Body of pancreas (tissue), 4 donors: Measurements from ENCODE around the gene CKMT2. TPM values are rescaled to one million over a fixed set of nuclear protein-coding genes. Genes with fewer than 3 reads are reported as not detected.

ENCODE experiments used
- ATAC-seq: fragments of 150-250 bp; one replicate; pipeline ENCODE4 v1.9.1; 2016
- DNase-seq, 4 donors: peaks; one replicate each; pipeline ENCODE4 v3.0.0-alpha.2; 2019
- H3K27ac ChIP-seq, 4 donors: fragments of 200-600 bp; sonication (generic); 1 replicate in 3 of 4; 2 replicates in 1 of 4; pipeline versions ENCODE4 v1.5.1 to v1.6.1; 2016 to 2019; ENCODE audit warnings: mild to moderate bottlenecking in 1 of 4, mixed read lengths in 1 of 4, moderate library complexity in 1 of 4
- H3K27me3 ChIP-seq, 2 donors: fragments of 200-600 bp; sonication (generic); one replicate each; pipeline ENCODE4 v1.6.0; 2016; ENCODE audit warnings: mild to moderate bottlenecking in 1 of 2
- H3K36me3 ChIP-seq, 2 donors: fragments of 200-600 bp; sonication (generic); replicated peaks in 1 of 2; 2 replicates each; pipeline ENCODE4 v1.5.1; 2016; ENCODE audit warnings: low read depth in 2 of 2; ENCODE audit not compliant: insufficient read depth in 1 of 2
- H3K4me1 ChIP-seq: fragments of 200-600 bp; sonication (generic); one replicate; pipeline ENCODE4 v1.6.0; 2016
- H3K4me3 ChIP-seq, 2 donors: fragments of 200-600 bp; sonication (generic); 1 replicate in 1 of 2; 2 replicates in 1 of 2; pipeline ENCODE4 v1.5.1; 2016 to 2019
- H3K9me3 ChIP-seq, 3 donors: fragments of 200-600 bp; sonication (generic); 1 replicate in 2 of 3; 2 replicates in 1 of 3; pipeline ENCODE4 v1.5.1; 2016
- CTCF ChIP-seq, 7 experiments: fragments of 450-650 bp in 4 of 7; fragments of 200-600 bp in 3 of 7; sonication (generic) in 3 of 7; IDR thresholded peaks; one replicate each; pipeline ENCODE4 v1.5.1; 2016 to 2019; ENCODE audit warnings: antibody characterized with exemption in 7 of 7
- POLR2A ChIP-seq, 3 donors: fragments of 450-650 bp; IDR thresholded peaks; one replicate each; pipeline ENCODE4 v1.6.1; 2016; ENCODE audit warnings: antibody characterized with exemption in 3 of 3, mild to moderate bottlenecking in 2 of 3
- WGBS, 2 donors: methylation state at CpG; one replicate each; pipeline ENCODE4 v1.1.5; 2017; 5-methylcytosine and 5-hydroxymethylcytosine counted together
- intact Hi-C: fragments of 100-400 bp; cut with DNase I; formaldehyde crosslinking; loops from one replicate; pipeline ENCODE4 v1.15.1; 2023
- total RNA-seq, 2 donors: library from RNA; depleted of rRNA; stranded (reverse); fragments of >200 nt; gene quantifications; one replicate each; pipeline ENCODE4 v1.1.0, GENCODE V29; 2016

CKMT2 gene
- total RNA-seq, 2 donors from 2014 or later: 3.9 to 4.9 TPM

DNA sequence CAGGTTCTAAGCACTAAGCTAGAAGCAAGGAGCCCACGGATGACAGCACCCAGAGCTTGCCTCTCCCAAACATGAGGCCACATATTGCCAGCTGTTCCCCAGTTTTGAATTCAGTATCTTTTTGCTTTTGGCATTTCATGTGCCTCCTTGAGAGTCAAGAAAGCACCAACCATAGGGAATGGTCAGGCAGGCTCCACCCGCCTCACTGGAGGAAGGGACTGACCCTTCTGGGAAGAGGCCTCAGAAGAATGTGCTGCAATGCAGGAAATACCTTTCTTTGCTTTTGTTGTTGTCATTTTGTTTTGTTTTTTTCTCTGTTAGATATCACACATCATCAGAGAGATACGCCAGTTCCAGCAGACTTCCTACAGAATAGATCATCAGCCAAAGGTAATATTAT is 13.7 kb upstream of the CKMT2 start:
- DNase-seq (no peak), ATAC-seq (no peak)
- Histone ChIP-seq H3K4me1 (no peaks in the 10 kb centered on the region), H3K36me3 (no peaks in the 10 kb centered on the region), H3K4me3 (no peak overlapping the region), H3K27me3 (no peaks in the 10 kb centered on the region), H3K9me3 (no peaks in the 10 kb centered on the region), H3K27ac (no peak overlapping the region)
- TF ChIP-seq POLR2A (IDR thresholded peaks at IDR 0.05): no peak
- no peak for TF ChIP-seq CTCF (IDR thresholded peaks at IDR 0.05)
- WGBS, 2 donors: 92 to 99% methylated on average over 3 of the region's 3 CpGs
- intact Hi-C loops: no loop called here

- Histone ChIP-seq H3K9me3 (no peaks in the 10 kb centered on the region), H3K27me3 (no peaks in the 10 kb centered on the region), H3K4me3 (no peak overlapping the region), H3K27ac (no peak overlapping the region), H3K4me1 (no peaks in the 10 kb centered on the region), H3K36me3 (no peaks in the 10 kb centered on the region)
- no peak for ATAC-seq
- intact Hi-C loops: no loop called here
- TF ChIP-seq CTCF (IDR thresholded peaks at IDR 0.05) (no peak), POLR2A (IDR thresholded peaks at IDR 0.05) (no peak)
- DNase-seq: no peak
Measured at GRCh38 chr5:81222285-81222684, 10.8 kb upstream of the CKMT2 start.

GRCh38 chr5:81225463-81225862 is 7.7 kb upstream of the CKMT2 start:
- intact Hi-C loops: no loop called here

DNA sequence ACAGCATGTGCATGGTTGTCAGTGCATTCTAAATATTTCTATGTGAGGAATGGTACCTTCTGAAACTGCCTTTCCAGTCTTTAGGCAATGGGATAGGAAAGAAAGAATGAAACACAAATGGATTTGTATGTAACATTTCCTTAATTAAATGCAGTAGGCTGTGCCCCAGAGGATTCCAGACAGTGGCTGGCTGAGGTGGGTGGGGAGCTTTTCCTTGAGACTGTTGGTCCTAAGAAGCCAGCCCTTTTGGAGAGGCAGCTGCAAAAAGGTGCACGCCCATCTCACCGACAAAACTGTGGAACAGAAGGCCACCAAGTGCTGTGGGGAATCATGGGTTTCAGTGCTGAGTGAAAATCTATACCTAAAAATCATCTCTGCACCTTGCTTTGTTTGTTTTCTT is 6.8 kb upstream of the CKMT2 start:
- no peak overlapping the region for H3K4me3 ChIP-seq
- no peaks in the 10 kb centered on the region for H3K27me3 ChIP-seq
- ATAC-seq (no peak), DNase-seq (no peak)
- H3K9me3 ChIP-seq: no peaks in the 10 kb centered on the region
- no peaks in the 10 kb centered on the region for H3K4me1 ChIP-seq
- intact Hi-C loops: no loop called here
- TF ChIP-seq POLR2A (IDR thresholded peaks at IDR 0.05): no peak
- no peak for TF ChIP-seq CTCF (IDR thresholded peaks at IDR 0.05)
- no peaks in the 10 kb centered on the region for H3K36me3 ChIP-seq
- H3K27ac ChIP-seq: no peak overlapping the region
- 68 to 73% methylated on average over 2 of the region's 2 CpGs for WGBS, 2 donors

More at GRCh38 chr5:81225463-81225862, 7.7 kb upstream of the CKMT2 start:
- no peaks in the 10 kb centered on the region for H3K36me3 ChIP-seq
- H3K4me3 ChIP-seq: no peak overlapping the region
- H3K4me1 ChIP-seq: no peaks in the 10 kb centered on the region
- TF ChIP-seq POLR2A (IDR thresholded peaks at IDR 0.05) (no peak), CTCF (IDR thresholded peaks at IDR 0.05) (no peak)
- DNase-seq (no peak), ATAC-seq (no peak)
- no peaks in the 10 kb centered on the region for H3K27me3 ChIP-seq
- 72 to 88% methylated on average over 8 of the region's 8 CpGs for WGBS, 2 donors
- H3K9me3 ChIP-seq: no peaks in the 10 kb centered on the region
- H3K27ac ChIP-seq: no peak overlapping the region

DNA sequence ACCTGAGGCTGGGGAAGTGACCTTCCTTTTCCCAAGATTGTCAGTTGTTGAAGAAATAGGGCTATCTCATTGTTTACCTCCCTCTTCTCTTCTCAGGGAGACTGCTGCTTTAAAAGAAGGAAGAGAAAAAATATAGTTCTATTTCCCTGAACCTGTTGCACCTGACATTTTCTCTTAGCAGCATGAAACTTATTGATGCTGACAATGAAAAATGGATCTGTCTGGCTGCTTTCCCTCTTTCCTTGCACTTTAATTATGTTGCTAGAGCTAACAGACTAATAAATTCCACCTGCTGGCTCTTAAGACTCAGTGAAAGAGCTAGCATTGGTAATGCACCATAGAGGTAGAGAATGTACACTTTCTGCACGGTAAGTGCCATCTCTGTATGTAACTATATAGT is 6.2 kb upstream of the CKMT2 start:
- ATAC-seq: no peak
- Histone ChIP-seq H3K4me1 (no peaks in the 10 kb centered on the region), H3K27ac (no peak overlapping the region), H3K27me3 (no peaks in the 10 kb centered on the region), H3K9me3 (no peaks in the 10 kb centered on the region), H3K36me3 (no peaks in the 10 kb centered on the region), H3K4me3 (no peak overlapping the region)
- no peak for TF ChIP-seq CTCF (IDR thresholded peaks at IDR 0.05)
- no peak for TF ChIP-seq POLR2A (IDR thresholded peaks at IDR 0.05)
- intact Hi-C loops: no loop called here
- WGBS, 2 donors: 31 to 48% methylated on average over 1 of the region's 1 CpG
- no peak for DNase-seq
